Thyroid gland (tissue), 4 donors: ENCODE measurements around the gene FCN3. TPM values are rescaled to one million over a fixed set of nuclear protein-coding genes. Genes with fewer than 3 reads are reported as not detected.

Experiments used
- DNase-seq, 2 donors: peaks; one replicate each; pipeline ENCODE4 v3.0.0-alpha.2; 2019
- H3K27ac ChIP-seq, 3 donors: fragments of 200-600 bp; sonication (generic); 1 replicate in 2 of 3; 2 replicates in 1 of 3; pipeline ENCODE4 v1.5.1; 2016 to 2019; ENCODE audit warnings: mild to moderate bottlenecking in 1 of 3, moderate library complexity in 1 of 3
- H3K27me3 ChIP-seq: fragments of 200-600 bp; sonication (generic); one replicate; pipeline ENCODE4 v1.5.1; 2019
- H3K36me3 ChIP-seq, 2 donors: fragments of 200-600 bp; sonication (generic); one replicate each; pipeline ENCODE4 v1.5.1; 2016 to 2019
- H3K4me1 ChIP-seq, 2 donors: fragments of 200-600 bp; sonication (generic); one replicate each; pipeline ENCODE4 v1.5.1; 2017 to 2019
- H3K4me3 ChIP-seq, 3 donors: fragments of 200-600 bp; sonication (generic); replicated peaks in 1 of 3; 1 replicate in 2 of 3; 2 replicates in 1 of 3; pipeline ENCODE4 v1.5.1; 2016; ENCODE audit warnings: mild to moderate bottlenecking in 1 of 3
- H3K9me3 ChIP-seq: fragments of 200-600 bp; sonication (generic); one replicate; pipeline ENCODE4 v1.5.1; 2017
- POLR2A ChIP-seq, 2 donors: fragments of 450-650 bp; IDR thresholded peaks; one replicate each; pipeline ENCODE4 v1.6.1; 2017; ENCODE audit warnings: antibody characterized with exemption in 2 of 2, mild to moderate bottlenecking in 2 of 2, moderate library complexity in 1 of 2
- WGBS, 2 donors: methylation state at CpG; one replicate each; pipeline ENCODE4 v1.1.5; 2017; 5-methylcytosine and 5-hydroxymethylcytosine counted together
- intact Hi-C: fragments of 100-400 bp; cut with DNase I; formaldehyde crosslinking; loops from one replicate; pipeline ENCODE4 v1.15.1; 2023
- total RNA-seq, 4 donors: library from RNA; depleted of rRNA; stranded (reverse); fragments of >200 nt; gene quantifications; one replicate each; pipeline ENCODE4 v1.2.3, GENCODE V29; 2016
- TF ChIP-seq, protein P1 (sequence below), 6 experiments: fragments of 200-600 bp in 3 of 6; fragments of 450-650 bp in 3 of 6; sonication (generic) in 3 of 6; IDR thresholded peaks; one replicate each; pipeline ENCODE4 v1.5.1; 2016 to 2019; ENCODE audit warnings: antibody characterized with exemption in 6 of 6, mild to moderate bottlenecking in 2 of 6, inconsistent platforms in 1 of 6, moderate library complexity in 1 of 6

FCN3 gene
- total RNA-seq, 4 donors from 2014 or later, result 7.4 to 33.4 (median 10.7) TPM

DNA sequence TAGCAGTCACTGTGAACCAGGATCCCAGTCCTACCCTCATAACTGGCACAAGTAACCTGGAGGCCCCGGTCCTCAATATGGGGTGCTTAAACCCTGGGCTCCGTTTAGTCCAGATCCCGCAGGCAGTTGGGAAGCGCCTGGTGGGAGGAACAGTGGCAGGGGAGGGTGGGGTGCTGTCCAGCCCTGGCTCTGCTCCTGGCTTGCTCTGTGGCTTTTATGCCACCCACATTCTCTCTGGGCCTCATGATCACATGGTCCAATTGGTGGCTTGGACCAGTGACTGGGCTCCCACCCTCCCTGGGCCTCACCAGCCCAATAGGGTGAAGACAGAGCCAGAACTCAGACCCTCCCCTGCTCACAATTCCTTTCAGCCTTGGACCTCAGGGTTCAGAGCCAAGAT, 5.6 kb upstream of the FCN3 start:
- Histone ChIP-seq H3K9me3 (no peaks in the 10 kb centered on the region), H3K27ac (no peak overlapping the region), H3K4me1 (peaks cover 0 to 30% of the 10 kb centered on the region in 2 donors), H3K27me3 (no peaks in the 10 kb centered on the region), H3K36me3 (no peaks in the 10 kb centered on the region), H3K4me3 (no peak overlapping the region)
- DNase-seq, result no peak
- intact Hi-C loops, result no loop called here
- no peak for TF ChIP-seq POLR2A (IDR thresholded peaks at IDR 0.05)
- TF ChIP-seq, protein P1, sequence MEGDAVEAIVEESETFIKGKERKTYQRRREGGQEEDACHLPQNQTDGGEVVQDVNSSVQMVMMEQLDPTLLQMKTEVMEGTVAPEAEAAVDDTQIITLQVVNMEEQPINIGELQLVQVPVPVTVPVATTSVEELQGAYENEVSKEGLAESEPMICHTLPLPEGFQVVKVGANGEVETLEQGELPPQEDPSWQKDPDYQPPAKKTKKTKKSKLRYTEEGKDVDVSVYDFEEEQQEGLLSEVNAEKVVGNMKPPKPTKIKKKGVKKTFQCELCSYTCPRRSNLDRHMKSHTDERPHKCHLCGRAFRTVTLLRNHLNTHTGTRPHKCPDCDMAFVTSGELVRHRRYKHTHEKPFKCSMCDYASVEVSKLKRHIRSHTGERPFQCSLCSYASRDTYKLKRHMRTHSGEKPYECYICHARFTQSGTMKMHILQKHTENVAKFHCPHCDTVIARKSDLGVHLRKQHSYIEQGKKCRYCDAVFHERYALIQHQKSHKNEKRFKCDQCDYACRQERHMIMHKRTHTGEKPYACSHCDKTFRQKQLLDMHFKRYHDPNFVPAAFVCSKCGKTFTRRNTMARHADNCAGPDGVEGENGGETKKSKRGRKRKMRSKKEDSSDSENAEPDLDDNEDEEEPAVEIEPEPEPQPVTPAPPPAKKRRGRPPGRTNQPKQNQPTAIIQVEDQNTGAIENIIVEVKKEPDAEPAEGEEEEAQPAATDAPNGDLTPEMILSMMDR (IDR thresholded peaks at IDR 0.05), result no peak
- WGBS, 2 donors, result 87 to 100% methylated on average over 1 to 3 of the region's 4 CpGs

DNA sequence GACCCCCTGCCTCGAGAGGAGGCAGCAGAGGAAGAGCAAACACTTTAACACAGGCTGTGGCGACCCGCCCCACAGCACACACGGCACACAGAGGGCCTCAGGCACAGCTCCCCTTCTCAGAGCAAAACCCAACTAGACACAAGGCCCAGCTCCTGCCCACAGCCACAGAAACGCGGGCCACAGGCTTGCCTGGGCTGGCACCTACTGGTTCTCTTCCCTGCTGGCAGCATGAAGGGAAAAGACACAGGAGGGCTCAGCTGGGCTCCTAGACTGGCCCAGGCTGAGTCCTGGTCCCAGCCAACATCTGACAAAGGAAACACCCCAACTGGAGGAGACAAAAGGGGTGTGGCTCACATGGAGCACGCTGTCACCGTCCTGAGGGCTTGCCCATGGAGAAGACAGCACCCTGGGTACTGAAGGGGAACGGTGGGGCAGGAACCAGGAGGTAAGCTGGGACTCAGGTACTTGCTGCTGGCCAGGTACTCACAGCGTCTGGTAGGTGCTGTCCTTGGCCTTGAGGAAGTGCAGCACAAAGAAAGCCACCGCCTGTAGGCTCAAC, 5.0 kb upstream of the FCN3 start:
- H3K4me1 ChIP-seq, result peaks cover 0 to 30% of the 10 kb centered on the region in 2 donors
- no peaks in the 10 kb centered on the region for H3K27me3 ChIP-seq
- H3K4me3 ChIP-seq, result no peak overlapping the region
- WGBS, 2 donors, result 70 to 77% methylated on average over 6 to 9 of the region's 11 CpGs
- H3K27ac ChIP-seq, result no peak overlapping the region
- no peak for DNase-seq
- no peak for TF ChIP-seq POLR2A (IDR thresholded peaks at IDR 0.05)
- TF ChIP-seq, protein P1 (IDR thresholded peaks at IDR 0.05), result no peak
- H3K9me3 ChIP-seq, result no peaks in the 10 kb centered on the region
- intact Hi-C loops, result no loop called here
- H3K36me3 ChIP-seq, result no peaks in the 10 kb centered on the region

DNA sequence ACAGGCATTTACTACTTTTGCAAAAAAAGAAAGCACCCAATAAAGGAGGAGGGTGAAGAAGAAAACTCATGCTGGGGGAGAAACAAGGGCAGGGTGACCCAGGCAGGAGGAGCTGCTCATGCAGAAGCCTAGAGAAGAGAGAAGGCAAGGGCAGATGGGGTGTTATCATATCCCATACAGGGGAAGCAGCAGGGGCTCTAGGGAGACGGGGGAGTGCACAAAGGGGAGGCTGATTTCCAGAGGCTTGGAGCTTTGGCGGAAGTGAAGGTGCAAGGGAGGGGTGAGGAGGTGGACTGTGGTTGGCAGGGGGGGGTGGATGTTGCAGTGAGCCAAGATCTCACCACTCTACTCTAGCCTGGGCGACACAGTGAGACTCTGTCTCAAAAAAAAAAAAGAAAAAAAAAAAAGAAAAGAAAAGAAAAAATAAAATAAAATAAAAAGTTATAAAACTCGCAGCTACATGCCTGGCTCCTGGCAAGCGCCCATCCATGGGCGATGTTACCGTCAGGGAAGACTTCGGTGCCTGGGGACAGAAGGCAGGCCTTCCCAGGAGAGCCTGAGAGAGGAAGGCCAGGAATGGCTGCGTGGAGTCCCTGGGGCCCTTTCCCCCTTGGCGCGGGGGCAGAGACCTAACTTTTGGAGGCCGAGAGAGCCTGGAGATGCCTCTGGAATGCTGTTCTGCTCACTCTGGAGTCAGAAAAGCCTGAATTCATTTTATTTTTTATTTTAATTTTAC, 3.3 kb upstream of the FCN3 start:
- Histone ChIP-seq H3K4me3 (no peak overlapping the region), H3K9me3 (no peaks in the 10 kb centered on the region), H3K36me3 (no peaks in the 10 kb centered on the region), H3K27me3 (no peaks in the 10 kb centered on the region), H3K27ac (no peak overlapping the region), H3K4me1 (peaks cover 0 to 32% of the 10 kb centered on the region in 2 donors)
- WGBS, 2 donors, result 86 to 88% methylated on average over 12 of the region's 12 CpGs
- TF ChIP-seq POLR2A (IDR thresholded peaks at IDR 0.05), result no peak
- TF ChIP-seq, protein P1 (IDR thresholded peaks at IDR 0.05), result no peak
- intact Hi-C loops, result no loop called here
- no peak for DNase-seq

- TF ChIP-seq, protein P1 (IDR thresholded peaks at IDR 0.05), result peak in 1 of 6 experiments; percentile 10
- no peak for TF ChIP-seq POLR2A (IDR thresholded peaks at IDR 0.05)
- no peaks in the 10 kb centered on the region for H3K36me3 ChIP-seq
- no peak overlapping the region for H3K4me3 ChIP-seq
- no peaks in the 10 kb centered on the region for H3K27me3 ChIP-seq
- peak; percentile 70 to 71 for DNase-seq
- peaks cover 3 to 10% of the 10 kb centered on the region in 2 donors for H3K4me1 ChIP-seq
- intact Hi-C loops, result no loop called here
- H3K9me3 ChIP-seq, result no peaks in the 10 kb centered on the region
- WGBS, 2 donors, result 80 to 82% methylated on average over 8 of the region's 11 CpGs
- H3K27ac ChIP-seq, result peak overlapping the region in 2 of 3 donors; percentile 28 to 39
Observed at GRCh38 chr1:27372808-27373690, 1.6 kb downstream of the FCN3 start.
